Tibial artery (tissue), 4 donors: ENCODE results near the gene LARP6.

Source experiments
- DNase-seq, 2 donors: peaks; one replicate each; pipeline ENCODE4 v3.0.0-alpha.2; 2019
- H3K27ac ChIP-seq, 2 donors: fragments of 200-600 bp; sonication (generic) in 1 of 2; 1 replicate in 1 of 2; 2 replicates in 1 of 2; pipeline ENCODE4 v1.5.1; 2018 to 2019; ENCODE audit warnings: mild to moderate bottlenecking in 1 of 2
- H3K27me3 ChIP-seq, 2 donors: fragments of 200-600 bp; sonication (generic) in 1 of 2; one replicate each; pipeline versions ENCODE4 v1.5.1 to v1.6.0; 2016 to 2019
- H3K36me3 ChIP-seq, 3 donors: fragments of 200-600 bp; sonication (generic) in 2 of 3; one replicate each; pipeline ENCODE4 v1.5.1; 2016 to 2019; ENCODE audit warnings: mild to moderate bottlenecking in 2 of 3
- H3K4me1 ChIP-seq, 4 donors: fragments of 200-600 bp; sonication (generic) in 2 of 4; 1 replicate in 3 of 4; 2 replicates in 1 of 4; pipeline ENCODE4 v1.5.1; 2016 to 2019
- H3K4me3 ChIP-seq, 2 donors: fragments of 200-600 bp; sonication (generic) in 1 of 2; 1 replicate in 1 of 2; 2 replicates in 1 of 2; pipeline ENCODE4 v1.5.1; 2018 to 2019; ENCODE audit warnings: mild to moderate bottlenecking in 2 of 2
- H3K9me3 ChIP-seq, 3 donors: fragments of 200-600 bp; sonication (generic) in 1 of 3; one replicate each; pipeline ENCODE4 v1.5.1; 2016 to 2019
- CTCF ChIP-seq, 2 experiments: fragments of 200-600 bp in 1 of 2; fragments of 450-650 bp in 1 of 2; IDR thresholded peaks; one replicate each; pipeline ENCODE4 v1.5.1; 2017 to 2019; ENCODE audit warnings: antibody characterized with exemption in 2 of 2, mild to moderate bottlenecking in 1 of 2, moderate library complexity in 1 of 2
- intact Hi-C: fragments of 100-400 bp; cut with DNase I; formaldehyde crosslinking; loops from one replicate; pipeline ENCODE4 v1.15.0; 2023; ENCODE audit warnings: low total_unique reads

LARP6 gene

GRCh38 chr15:70802629-70803028 lies 51.3 kb downstream of the LARP6 start:
- TF ChIP-seq CTCF (IDR thresholded peaks at IDR 0.05) = no peak
- DNase-seq = no peak
- intact Hi-C loops = no loop called here
- peaks cover 0 to 67% (median 47%) of the 10 kb centered on the region in 4 donors for H3K4me1 ChIP-seq
- no peaks in the 10 kb centered on the region for H3K36me3 ChIP-seq
- no peaks in the 10 kb centered on the region for H3K27me3 ChIP-seq
- H3K9me3 ChIP-seq = no peaks in the 10 kb centered on the region
- H3K4me3 ChIP-seq = no peak overlapping the region
- H3K27ac ChIP-seq = peak overlapping the region; percentile 75 to 79

- DNase-seq = no peak
- Histone ChIP-seq H3K27me3 (no peaks in the 10 kb centered on the region), H3K4me3 (no peak overlapping the region), H3K36me3 (no peaks in the 10 kb centered on the region), H3K4me1 (peaks cover 0 to 65% (median 41%) of the 10 kb centered on the region in 4 donors), H3K9me3 (no peaks in the 10 kb centered on the region), H3K27ac (peak overlapping the region; percentile 75 to 79)
- intact Hi-C loops = no loop called here
- TF ChIP-seq CTCF (IDR thresholded peaks at IDR 0.05) = no peak
These were observed 52.8 kb downstream of the LARP6 start for GRCh38 chr15:70801109-70801508.

GRCh38 chr15:70799667-70800450 lies 54.1 kb downstream of the LARP6 start:
- no peaks in the 10 kb centered on the region for H3K27me3 ChIP-seq
- H3K27ac ChIP-seq = peak overlapping the region; percentile 75 to 79
- TF ChIP-seq CTCF (IDR thresholded peaks at IDR 0.05) = no peak
- peaks cover 0 to 73% (median 50%) of the 10 kb centered on the region in 4 donors for H3K4me1 ChIP-seq
- no peaks in the 10 kb centered on the region for H3K9me3 ChIP-seq
- H3K36me3 ChIP-seq = no peaks in the 10 kb centered on the region
- H3K4me3 ChIP-seq = no peak overlapping the region
- intact Hi-C loops = no loop called here
- peak; percentile 43 to 82 for DNase-seq

GRCh38 chr15:70797464-70797863 lies 56.5 kb downstream of the LARP6 start:
- intact Hi-C loops = no loop called here
- peaks cover 0 to 80% (median 56%) of the 10 kb centered on the region in 4 donors for H3K4me1 ChIP-seq
- H3K27ac ChIP-seq = peak overlapping the region; percentile 52 to 79
- no peaks in the 10 kb centered on the region for H3K36me3 ChIP-seq
- H3K4me3 ChIP-seq = no peak overlapping the region
- TF ChIP-seq CTCF (IDR thresholded peaks at IDR 0.05) = no peak
- DNase-seq = no peak
- H3K9me3 ChIP-seq = no peaks in the 10 kb centered on the region
- H3K27me3 ChIP-seq = no peaks in the 10 kb centered on the region

GRCh38 chr15:70796516-70797310 lies 57.2 kb downstream of the LARP6 start:
- Histone ChIP-seq H3K27ac (peak overlapping the region; percentile 52 to 71), H3K27me3 (no peaks in the 10 kb centered on the region), H3K4me1 (peaks cover 0 to 74% (median 54%) of the 10 kb centered on the region in 4 donors), H3K9me3 (no peaks in the 10 kb centered on the region), H3K36me3 (no peaks in the 10 kb centered on the region), H3K4me3 (no peak overlapping the region)
- TF ChIP-seq CTCF (IDR thresholded peaks at IDR 0.05) = no peak
- DNase-seq = no peak
- intact Hi-C loops = no loop called here
